ENCODE data around the gene IRGM.
"Not testable (repeated sequence)": the region's sequence is repeated elsewhere in the genome, so short reads cannot be mapped to it uniquely, and the experiment has no call there.

Gene IRGM, protein sequence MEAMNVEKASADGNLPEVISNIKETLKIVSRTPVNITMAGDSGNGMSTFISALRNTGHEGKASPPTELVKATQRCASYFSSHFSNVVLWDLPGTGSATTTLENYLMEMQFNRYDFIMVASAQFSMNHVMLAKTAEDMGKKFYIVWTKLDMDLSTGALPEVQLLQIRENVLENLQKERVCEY

GRCh38 chr5:150846308-150846653 lies at the start of gene IRGM:
Gene IRGM, plus strand, starts transcription at chr5:150846521. Its CDS starts 1,603 bp downstream, at chr5:150848124.
- Histone ChIP-seq H3K27ac (peak within 1 kb of the TSS in 1 of 21 experiments; percentile 61), H3K4me3 (peak within 1 kb of the TSS in 1 of 7 experiments; percentile 4)

DNA sequence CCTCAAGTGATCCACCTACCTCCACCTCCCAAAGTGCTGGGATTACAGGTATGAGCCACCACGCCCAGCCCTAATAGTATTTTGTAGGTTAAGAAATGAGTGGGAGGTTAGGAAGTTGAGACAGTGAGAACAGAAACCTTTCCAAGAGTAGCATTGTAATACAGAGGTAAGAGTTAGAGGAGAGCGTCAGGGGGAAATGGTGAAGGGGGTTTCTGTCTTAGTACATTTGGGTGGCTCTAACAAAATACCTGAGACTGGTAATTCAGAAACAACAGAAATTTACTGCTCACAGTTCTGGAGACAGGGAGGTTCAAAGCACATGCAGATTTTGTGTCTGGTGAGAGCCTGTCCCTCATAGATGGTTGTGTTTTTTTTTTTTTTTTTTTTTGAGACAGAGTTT lies 48.9 kb upstream of the IRGM start:
- H3K4me3 ChIP-seq = no peak overlapping the region
- no peak overlapping the region for H3K27ac ChIP-seq

DNA sequence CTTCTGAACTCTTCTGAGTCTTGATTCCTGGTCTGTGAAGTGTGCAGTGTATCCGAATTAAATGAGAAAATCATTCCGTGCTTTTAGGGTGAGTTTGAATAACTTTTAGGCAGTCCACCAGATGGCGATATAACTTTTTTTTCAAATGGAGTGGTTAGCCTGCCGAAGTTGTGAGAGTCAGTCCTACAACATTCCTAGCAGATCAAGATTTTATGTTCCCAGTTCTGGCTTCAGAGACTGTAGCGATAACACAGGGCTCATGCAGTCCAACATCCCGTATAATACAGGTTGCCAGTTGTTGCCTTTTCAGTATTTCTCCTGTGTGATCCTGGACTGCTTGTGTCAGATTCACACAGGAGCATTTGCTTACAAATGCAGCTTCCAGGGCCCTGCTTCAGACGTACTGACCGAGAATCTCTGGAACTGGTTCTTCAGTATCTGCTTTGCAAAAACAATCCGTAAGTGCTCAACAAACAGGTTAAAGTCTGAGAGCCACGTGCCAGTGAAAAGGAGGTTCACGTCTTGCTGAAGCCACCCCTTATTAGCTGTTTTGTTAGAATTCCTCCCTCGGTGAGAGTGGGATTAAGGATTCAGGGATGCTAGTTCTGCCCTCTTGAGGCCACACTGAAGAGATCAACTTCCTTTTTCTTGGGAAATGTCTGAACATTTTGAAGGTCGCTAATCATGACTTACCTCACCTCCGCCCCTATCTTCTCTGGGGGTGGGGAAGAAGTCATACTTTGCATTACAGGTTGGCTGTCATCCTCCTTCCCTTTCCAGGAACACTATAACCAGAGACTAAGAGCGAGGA lies 45.0 kb upstream of the IRGM start:
- Histone ChIP-seq H3K27ac (peak overlapping the region in 7 of 21 experiments; percentile 2 to 47 (median 19)), H3K4me3 (peak overlapping the region in 5 of 7 experiments; percentile 8 to 31 (median 17))

- Histone ChIP-seq H3K27ac (no peak overlapping the region), H3K4me3 (no peak overlapping the region)
Observed at GRCh38 chr5:150804388-150804787, 41.9 kb upstream of the IRGM start.

DNA sequence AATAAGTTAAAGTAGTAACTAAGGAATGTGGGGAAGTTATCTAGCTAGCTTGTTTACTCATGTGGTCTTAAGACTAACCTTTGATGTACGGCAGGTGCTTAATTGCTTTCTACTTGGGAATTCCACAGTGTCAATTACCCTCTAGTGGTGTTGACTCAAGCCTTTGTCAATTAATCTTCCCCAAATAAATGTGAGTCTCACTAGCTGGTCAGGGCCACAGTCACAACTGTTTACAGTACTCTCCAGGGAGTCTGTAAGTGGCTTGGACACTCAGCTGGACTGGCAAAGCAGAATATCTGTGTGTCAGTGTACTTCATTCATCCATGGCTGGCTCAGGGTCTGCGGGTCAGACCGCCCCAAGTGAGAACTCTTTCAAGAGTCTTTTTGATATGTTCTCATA lies 37.0 kb upstream of the IRGM start:
- Histone ChIP-seq H3K4me3 (no peak overlapping the region), H3K27ac (no peak overlapping the region)

DNA sequence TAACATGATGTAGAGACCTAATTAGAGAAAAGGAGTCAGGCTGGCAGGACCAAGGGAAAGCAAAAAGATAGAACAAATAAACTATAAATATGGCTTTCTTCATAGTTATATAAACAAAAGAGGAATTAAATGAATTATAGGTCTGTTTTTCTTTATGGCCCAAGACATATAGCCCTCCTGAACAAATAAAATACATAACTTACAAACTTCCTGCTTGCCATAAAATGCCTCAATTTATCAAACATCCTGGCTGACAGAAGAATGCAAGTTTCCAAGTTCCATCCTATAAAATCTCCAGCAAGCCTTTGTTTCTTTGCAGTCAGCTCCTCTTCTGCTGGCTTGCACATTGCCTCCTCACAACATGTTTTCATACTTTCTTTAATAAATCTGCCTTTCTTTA lies 31.3 kb upstream of the IRGM start:
- Histone ChIP-seq H3K4me3 (no peak overlapping the region), H3K27ac (no peak overlapping the region)

GRCh38 chr5:150816946-150817345 lies 29.4 kb upstream of the IRGM start:
- H3K4me3 ChIP-seq = no peak overlapping the region
- H3K27ac ChIP-seq = no peak overlapping the region

- no peak overlapping the region for H3K27ac ChIP-seq
Observed at GRCh38 chr5:150829744-150830143, 16.6 kb upstream of the IRGM start.

DNA sequence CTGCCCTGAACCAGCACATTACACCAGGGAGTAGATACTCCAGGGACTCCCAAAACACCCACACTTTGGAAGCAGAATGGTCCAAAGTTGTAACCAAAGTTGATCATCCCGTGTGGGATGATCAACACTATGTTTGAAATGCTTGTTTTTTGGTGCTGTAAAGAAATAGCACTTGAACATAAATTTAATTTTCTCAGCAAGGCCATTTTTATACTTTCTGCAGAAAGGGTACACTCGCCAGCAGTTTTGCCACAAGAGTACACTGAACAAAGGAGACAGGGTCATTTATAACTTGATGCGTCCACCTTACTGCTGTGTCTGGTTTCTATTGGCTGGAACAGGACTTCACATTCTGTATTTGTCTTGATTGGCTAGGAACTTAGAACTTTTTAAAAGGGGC lies 14.5 kb upstream of the IRGM start:
- H3K4me3 ChIP-seq, H3K27ac ChIP-seq: not testable (repeated sequence)

More at GRCh38 chr5:150829744-150830143, 16.6 kb upstream of the IRGM start:
- no peak overlapping the region for H3K4me3 ChIP-seq

- no peak overlapping the region for H3K27ac ChIP-seq
- no peak overlapping the region for H3K4me3 ChIP-seq
Observed at GRCh38 chr5:150836064-150836463, 10.3 kb upstream of the IRGM start.

DNA sequence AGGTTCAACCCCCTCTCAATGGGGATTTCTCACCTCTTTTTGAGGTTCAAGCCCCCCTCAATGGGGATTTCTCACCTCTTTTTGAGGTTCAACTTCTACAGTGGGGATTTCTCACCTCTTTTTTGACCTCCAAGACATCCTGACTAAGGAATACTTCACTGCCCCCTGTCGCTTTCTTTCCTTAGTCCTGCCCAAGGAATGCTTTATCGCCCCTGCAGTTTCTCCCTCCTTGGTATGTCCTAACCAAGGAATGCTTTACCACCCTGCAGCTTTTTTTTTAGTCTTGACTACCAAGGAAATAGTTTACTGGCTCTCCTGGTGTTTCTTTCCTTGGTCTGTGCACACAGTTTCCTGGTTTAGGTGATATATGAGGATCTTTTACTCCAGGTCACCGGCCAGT lies 9.6 kb upstream of the IRGM start:
- no peak overlapping the region for H3K4me3 ChIP-seq
- H3K27ac ChIP-seq = no peak overlapping the region

GRCh38 chr5:150845185-150845859 lies 999 bp upstream of the IRGM start:
- not testable (repeated sequence) for H3K27ac ChIP-seq, H3K4me3 ChIP-seq

GRCh38 chr5:150846654-150847333 lies 473 bp downstream of the IRGM start:
- Histone ChIP-seq H3K27ac (peak overlapping the region in 1 of 21 experiments; percentile 61), H3K4me3 (peak overlapping the region in 1 of 7 experiments; percentile 4)

DNA sequence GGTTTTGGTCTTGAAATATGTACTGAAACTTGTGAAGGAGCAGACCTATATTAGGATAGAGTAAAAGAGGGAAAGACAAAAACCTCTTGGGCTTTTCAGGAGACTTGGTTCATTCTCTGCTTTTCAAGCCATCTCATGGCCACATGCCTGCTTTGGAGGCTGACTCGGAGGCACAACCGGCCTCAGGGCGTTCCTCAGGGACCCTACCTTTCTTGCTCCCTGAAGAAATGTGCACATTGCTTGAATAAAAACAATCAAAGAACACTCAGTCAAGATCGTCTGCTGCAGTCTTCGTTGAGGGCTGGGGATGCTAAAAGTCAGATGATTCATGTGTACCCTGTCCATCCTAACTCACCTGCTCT lies 994 bp downstream of the IRGM start:
- Histone ChIP-seq H3K4me3 (no peak overlapping the region), H3K27ac (no peak overlapping the region)

GRCh38 chr5:150848271-150848670 lies 1.9 kb downstream of the IRGM start:
- Histone ChIP-seq H3K4me3 (no peak overlapping the region), H3K27ac (no peak overlapping the region)

- no peak overlapping the region for H3K27ac ChIP-seq
- no peak overlapping the region for H3K4me3 ChIP-seq
Observed at GRCh38 chr5:150851039-150851438, 4.7 kb downstream of the IRGM start.

DNA sequence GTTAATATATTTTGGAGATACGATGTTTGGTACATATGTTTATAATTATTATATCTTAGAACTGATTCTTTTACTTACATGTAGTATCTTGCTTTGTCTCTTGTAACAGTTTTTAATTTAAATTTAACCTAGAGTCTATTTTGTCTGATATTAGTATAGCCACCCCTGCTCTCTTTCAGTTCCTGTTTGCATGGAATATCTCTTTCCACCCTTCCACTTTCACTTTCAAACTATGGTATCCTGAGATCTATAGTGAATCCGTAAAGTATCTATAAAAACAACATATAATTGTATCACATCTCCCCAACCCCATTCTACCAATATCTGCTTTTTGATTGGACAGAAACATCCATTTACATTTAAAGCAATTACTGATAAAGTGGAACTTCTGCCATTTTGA lies 7.2 kb downstream of the IRGM start:
- Histone ChIP-seq H3K4me3 (no peak overlapping the region), H3K27ac (no peak overlapping the region)

DNA sequence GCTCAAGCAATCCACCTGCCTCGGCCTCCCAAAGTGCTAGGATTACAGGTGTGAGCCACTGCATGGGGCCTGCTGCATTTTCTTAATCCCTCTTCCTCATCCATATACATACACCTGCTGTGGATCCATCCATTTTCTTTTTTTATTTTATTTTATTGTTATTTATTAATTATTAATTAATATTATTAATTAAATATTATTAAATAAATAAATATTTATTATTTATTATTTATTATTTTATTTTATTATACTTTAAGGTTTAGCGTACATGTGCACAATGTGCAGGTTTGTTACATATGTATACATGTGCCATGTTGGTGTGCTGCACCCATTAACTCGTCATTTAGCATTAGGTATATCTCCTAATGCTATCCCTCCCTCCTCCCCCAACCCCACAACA lies 10.4 kb downstream of the IRGM start:
- not testable (repeated sequence) for H3K27ac ChIP-seq, H3K4me3 ChIP-seq

GRCh38 chr5:150860246-150860821 lies 14.0 kb downstream of the IRGM start:
- H3K27ac ChIP-seq = no peak overlapping the region

DNA sequence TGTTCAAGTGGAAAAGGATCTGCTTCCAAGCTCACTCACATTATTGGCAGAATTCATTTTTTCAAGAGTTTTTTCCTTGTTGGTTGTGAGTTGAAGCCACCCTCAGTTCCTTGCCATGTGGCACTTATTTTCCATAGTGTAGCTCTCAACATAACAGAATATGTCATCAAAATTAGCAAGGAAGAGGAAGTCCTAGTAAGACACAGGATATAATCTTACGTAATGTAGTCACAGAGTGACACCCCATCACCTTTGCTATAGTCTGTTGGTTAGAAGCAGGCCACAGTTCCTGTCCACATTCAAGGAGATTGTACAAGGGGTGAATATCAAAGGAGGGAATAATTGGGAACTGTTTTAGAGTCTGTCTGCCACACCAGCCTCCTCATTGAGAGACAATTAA lies 15.7 kb downstream of the IRGM start:
- H3K4me3 ChIP-seq = no peak overlapping the region
- no peak overlapping the region for H3K27ac ChIP-seq

More at GRCh38 chr5:150860246-150860821, 14.0 kb downstream of the IRGM start:
- H3K4me3 ChIP-seq = no peak overlapping the region
